ENCODE data around the gene DPP7. TPM values are rescaled to one million over a fixed set of nuclear protein-coding genes. Genes with fewer than 3 reads are reported as not detected.

The DPP7 gene
- polyA plus RNA-seq, 1 of the 3 experiments (the other 2 are of a cell fraction), result 127 TPM

- TF ChIP-seq, protein P1, sequence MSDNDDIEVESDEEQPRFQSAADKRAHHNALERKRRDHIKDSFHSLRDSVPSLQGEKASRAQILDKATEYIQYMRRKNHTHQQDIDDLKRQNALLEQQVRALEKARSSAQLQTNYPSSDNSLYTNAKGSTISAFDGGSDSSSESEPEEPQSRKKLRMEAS (IDR thresholded peaks at IDR 0.05; ENCODE audit: low read depth), result peak; percentile 89
These were observed 31.0 kb downstream of the DPP7 start (continued) for GRCh38 chr9:137083394-137084004.

DNA sequence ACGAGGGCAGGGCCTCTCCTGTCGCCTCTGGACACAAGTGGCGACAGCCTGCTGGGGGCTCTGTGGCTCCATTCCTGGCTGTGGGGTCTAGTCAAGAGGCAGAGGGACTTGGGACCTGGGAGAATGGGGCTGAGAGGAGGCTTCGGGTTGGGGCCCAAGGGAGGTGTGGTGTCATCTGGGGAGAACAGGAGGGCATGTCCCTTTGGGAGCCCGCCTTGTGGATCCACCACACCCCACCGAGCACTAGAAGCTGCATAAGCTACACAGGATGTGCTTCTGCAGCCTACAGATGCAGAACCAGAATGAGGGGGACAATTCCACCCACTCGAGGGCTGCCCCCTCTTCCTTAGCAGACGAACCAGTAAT, 31.6 kb downstream of the DPP7 start:
- Histone ChIP-seq H3K79me2 (ENCODE audit: insufficient read depth) (0 out of 2 replicates have a peak, but pooled peaks cover 6% of the 10 kb centered on the region), H4K20me1 (ENCODE audit: insufficient read depth) (no peaks in the 10 kb centered on the region), H3K9me3 (no peaks in the 10 kb centered on the region), H3K27me3 (ENCODE audit: insufficient read depth) (no peaks in the 10 kb centered on the region), H2AFZ (ENCODE audit: low read depth) (no peak overlapping the region), H3K9ac (peak overlapping the region; percentile 49; the same call in 1 of the 2 replicates), H3K4me3 (ENCODE audit: low read depth in 2 of 2, low read length in 1 of 2) (no peak overlapping the region), H3K9me2 (no peaks in the 10 kb centered on the region), H3K36me3 (replicated peaks in 1 of 2; ENCODE audit: control insufficient read depth in 1 of 2, insufficient read depth in 2 of 2, low read length in 1 of 2) (peaks cover 3 to 8% of the 10 kb centered on the region in 2 experiments), H3K4me2 (peak overlapping the region; percentile 74), H3F3A (replicated peaks; ENCODE audit: insufficient read depth) (peaks cover 18% of the 10 kb centered on the region), H3K27ac (ENCODE audit: low read depth in 2 of 2, low read length in 1 of 2) (peak overlapping the region; percentile 22 to 85; a peak in 3 of 4 replicates), H3K4me1 (ENCODE audit: control insufficient read depth in 1 of 2, insufficient read depth in 2 of 2, low read depth in 1 of 2, low read length in 1 of 2) (peaks cover 14 to 17% of the 10 kb centered on the region in 2 experiments)
- 83% methylated on average over 4 of the region's 8 CpGs for WGBS (ENCODE audit: low lambda C conversion rate)
- no peak for DNase-seq
- POLR2A ChIA-PET, result interaction anchor here (0.9 kb wide), 1 partner anchor 158 kb away, joined by 3 read pairs; no protein-coding TSS in a partner anchor
- TF ChIP-seq, protein P2, sequence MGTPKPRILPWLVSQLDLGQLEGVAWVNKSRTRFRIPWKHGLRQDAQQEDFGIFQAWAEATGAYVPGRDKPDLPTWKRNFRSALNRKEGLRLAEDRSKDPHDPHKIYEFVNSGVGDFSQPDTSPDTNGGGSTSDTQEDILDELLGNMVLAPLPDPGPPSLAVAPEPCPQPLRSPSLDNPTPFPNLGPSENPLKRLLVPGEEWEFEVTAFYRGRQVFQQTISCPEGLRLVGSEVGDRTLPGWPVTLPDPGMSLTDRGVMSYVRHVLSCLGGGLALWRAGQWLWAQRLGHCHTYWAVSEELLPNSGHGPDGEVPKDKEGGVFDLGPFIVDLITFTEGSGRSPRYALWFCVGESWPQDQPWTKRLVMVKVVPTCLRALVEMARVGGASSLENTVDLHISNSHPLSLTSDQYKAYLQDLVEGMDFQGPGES (IDR thresholded peaks at IDR 0.05; ENCODE audit: low read depth, low read length), result no peak
- no peak for TF ChIP-seq TAF1 (IDR thresholded peaks at IDR 0.05; ENCODE audit: borderline replicate concordance, low read depth, low read length)
- TF ChIP-seq ELF1 (IDR thresholded peaks at IDR 0.05), result no peak
- TF ChIP-seq, protein P3, sequence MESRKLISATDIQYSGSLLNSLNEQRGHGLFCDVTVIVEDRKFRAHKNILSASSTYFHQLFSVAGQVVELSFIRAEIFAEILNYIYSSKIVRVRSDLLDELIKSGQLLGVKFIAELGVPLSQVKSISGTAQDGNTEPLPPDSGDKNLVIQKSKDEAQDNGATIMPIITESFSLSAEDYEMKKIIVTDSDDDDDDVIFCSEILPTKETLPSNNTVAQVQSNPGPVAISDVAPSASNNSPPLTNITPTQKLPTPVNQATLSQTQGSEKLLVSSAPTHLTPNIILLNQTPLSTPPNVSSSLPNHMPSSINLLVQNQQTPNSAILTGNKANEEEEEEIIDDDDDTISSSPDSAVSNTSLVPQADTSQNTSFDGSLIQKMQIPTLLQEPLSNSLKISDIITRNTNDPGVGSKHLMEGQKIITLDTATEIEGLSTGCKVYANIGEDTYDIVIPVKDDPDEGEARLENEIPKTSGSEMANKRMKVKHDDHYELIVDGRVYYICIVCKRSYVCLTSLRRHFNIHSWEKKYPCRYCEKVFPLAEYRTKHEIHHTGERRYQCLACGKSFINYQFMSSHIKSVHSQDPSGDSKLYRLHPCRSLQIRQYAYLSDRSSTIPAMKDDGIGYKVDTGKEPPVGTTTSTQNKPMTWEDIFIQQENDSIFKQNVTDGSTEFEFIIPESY (IDR thresholded peaks at IDR 0.05; ENCODE audit: borderline replicate concordance, low read depth), result no peak
- no peak for TF ChIP-seq NRF1 (IDR thresholded peaks at IDR 0.05; ENCODE audit: low read depth, low read length)
- TF ChIP-seq REST (IDR thresholded peaks at IDR 0.05; ENCODE audit: low read depth, low read length), result no peak
- no peak for TF ChIP-seq EP300 (IDR thresholded peaks at IDR 0.05; ENCODE audit: borderline replicate concordance in 1 of 2, low read depth in 1 of 2, low read length in 1 of 2)
- TF ChIP-seq FOXM1 (IDR thresholded peaks at IDR 0.05; ENCODE audit: low read depth), result no peak
- TF ChIP-seq USF2 (IDR thresholded peaks at IDR 0.05; ENCODE audit: borderline replicate concordance, low read depth, low read length), result no peak
- no peak for TF ChIP-seq TEAD4 (IDR thresholded peaks at IDR 0.05; ENCODE audit: borderline replicate concordance, insufficient read depth)
- CTCF ChIA-PET, result interaction anchor here (1.2 to 2.4 kb wide), 2 partner anchors 15 to 48 kb away, joined by 4 to 11 read pairs; no protein-coding TSS in a partner anchor

Measured in SK-N-SH (cell line).